Measurements from ENCODE around the gene XIRP1. TPM values are rescaled to one million over a fixed set of nuclear protein-coding genes. Genes with fewer than 3 reads are reported as not detected.

The XIRP1 gene
- total RNA-seq, 4 donors from 2014 or later: 1.3 TPM; not detected in 3

GRCh38 chr3:39153977-39154279, 38.5 kb downstream of the XIRP1 start:
- H3K4me1 ChIP-seq: peaks cover 39 to 49% (median 46%) of the 10 kb centered on the region in 4 donors
- TF ChIP-seq POLR2AphosphoS5 (IDR thresholded peaks at IDR 0.05): no peak
- TF ChIP-seq, protein P1, sequence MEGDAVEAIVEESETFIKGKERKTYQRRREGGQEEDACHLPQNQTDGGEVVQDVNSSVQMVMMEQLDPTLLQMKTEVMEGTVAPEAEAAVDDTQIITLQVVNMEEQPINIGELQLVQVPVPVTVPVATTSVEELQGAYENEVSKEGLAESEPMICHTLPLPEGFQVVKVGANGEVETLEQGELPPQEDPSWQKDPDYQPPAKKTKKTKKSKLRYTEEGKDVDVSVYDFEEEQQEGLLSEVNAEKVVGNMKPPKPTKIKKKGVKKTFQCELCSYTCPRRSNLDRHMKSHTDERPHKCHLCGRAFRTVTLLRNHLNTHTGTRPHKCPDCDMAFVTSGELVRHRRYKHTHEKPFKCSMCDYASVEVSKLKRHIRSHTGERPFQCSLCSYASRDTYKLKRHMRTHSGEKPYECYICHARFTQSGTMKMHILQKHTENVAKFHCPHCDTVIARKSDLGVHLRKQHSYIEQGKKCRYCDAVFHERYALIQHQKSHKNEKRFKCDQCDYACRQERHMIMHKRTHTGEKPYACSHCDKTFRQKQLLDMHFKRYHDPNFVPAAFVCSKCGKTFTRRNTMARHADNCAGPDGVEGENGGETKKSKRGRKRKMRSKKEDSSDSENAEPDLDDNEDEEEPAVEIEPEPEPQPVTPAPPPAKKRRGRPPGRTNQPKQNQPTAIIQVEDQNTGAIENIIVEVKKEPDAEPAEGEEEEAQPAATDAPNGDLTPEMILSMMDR (IDR thresholded peaks at IDR 0.05): peak in 1 of 3 experiments; percentile 11
- WGBS: 15% methylated on average over 9 of the region's 9 CpGs
- peak overlapping the region; percentile 99 to 100 (median 100) for H3K27ac ChIP-seq (replicated peaks in 1 of 4)
- intact Hi-C loops (cut with DNase I): no loop called here
- no peak for DNase-seq (ENCODE audit: extremely low spot score)
- no peaks in the 10 kb centered on the region for H3K27me3 ChIP-seq
- no peaks in the 10 kb centered on the region for H3K36me3 ChIP-seq
- H3K9me3 ChIP-seq: no peaks in the 10 kb centered on the region
- peak overlapping the region; percentile 88 to 99 (median 96) for H3K4me3 ChIP-seq

DNA sequence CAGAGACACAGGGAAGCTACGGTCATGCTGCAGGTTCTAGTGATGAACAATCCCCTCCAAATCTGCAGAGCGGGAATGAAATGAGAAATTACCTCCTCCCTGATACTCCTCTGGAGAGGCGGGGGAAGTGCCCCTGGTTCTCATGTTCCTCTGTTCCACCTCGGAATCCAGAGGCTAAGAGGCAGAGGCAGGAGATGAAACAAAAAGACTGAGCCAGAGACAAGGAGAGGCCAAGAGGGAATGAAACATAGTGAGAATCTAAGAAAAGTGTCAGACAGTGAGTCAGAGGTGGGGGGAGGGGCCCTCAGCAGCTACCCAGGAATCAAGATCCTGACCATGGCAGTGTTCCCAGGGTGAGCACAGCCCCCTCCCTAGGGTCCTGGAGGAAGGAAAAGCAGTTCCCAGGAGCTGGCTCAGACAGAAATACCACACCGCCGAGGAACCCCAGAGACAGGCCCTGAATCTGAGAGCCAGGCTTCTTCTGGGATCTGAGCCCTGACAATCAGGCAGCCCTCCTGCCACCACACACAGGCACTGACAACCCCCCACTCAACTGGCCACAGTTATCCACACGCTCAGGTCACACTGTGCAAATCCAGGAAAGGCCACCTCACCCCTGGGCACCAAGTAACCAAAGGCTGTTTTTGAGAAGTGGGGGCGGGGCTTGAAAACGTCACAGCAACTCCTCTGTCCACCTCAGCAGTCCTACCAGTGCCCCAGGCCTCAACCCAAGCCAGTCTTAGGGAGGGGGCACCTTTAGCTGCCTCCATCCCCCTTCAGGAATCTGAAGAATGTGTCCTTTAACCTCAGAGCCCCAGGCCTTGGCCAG, 41.4 kb downstream of the XIRP1 start:
- intact Hi-C loops (cut with DNase I): no loop called here
- Histone ChIP-seq H3K27ac (replicated peaks in 1 of 4) (peak overlapping the region; percentile 99 to 100 (median 100)), H3K9me3 (no peaks in the 10 kb centered on the region), H3K4me3 (peak overlapping the region; percentile 88 to 99 (median 96)), H3K27me3 (no peaks in the 10 kb centered on the region), H3K4me1 (peaks cover 67 to 78% (median 75%) of the 10 kb centered on the region in 4 donors), H3K36me3 (peaks cover 4 to 7% (median 5%) of the 10 kb centered on the region in 4 donors)
- TF ChIP-seq POLR2AphosphoS5 (IDR thresholded peaks at IDR 0.05): peak; percentile 79 to 80
- TF ChIP-seq POLR2A (IDR thresholded peaks at IDR 0.05; ENCODE audit: low read depth): no peak
- no peak for TF ChIP-seq EP300 (IDR thresholded peaks at IDR 0.05)
- 14% methylated on average over 5 of the region's 9 CpGs for WGBS
- peak; percentile 98 for DNase-seq (ENCODE audit: extremely low spot score)

DNA sequence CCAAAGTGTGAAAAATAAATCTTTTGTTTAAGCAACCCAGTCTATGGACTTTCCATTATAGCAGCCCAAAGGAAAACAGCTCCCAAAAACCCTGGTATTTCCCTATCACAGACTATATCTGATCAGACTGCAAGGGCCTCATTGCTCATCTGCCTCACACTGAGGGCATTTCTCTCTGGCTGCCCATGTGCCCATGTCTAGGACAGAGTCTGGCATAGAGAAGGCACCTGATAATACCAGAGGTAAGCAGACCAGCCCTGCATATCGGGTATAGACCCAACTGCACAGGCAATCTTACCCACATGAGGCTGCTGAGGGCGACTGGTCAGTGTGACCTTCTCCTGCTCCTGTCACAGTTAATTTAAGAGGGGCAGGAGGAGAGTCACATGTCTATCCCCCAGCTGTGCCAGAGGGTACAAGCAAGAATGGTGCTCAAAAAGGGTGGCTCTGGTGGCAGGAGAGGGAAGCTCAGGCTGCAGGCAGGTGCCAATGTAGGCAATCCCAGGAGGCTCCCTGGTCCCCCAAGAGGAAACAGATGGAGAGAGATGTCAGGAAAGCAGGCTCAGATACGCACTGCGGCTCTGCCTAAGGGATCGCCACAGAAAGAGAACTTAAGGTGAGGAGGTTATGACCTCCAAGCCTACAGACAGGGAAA, 42.1 kb downstream of the XIRP1 start:
- Histone ChIP-seq H3K9me3 (no peaks in the 10 kb centered on the region), H3K4me1 (peaks cover 73 to 82% (median 80%) of the 10 kb centered on the region in 4 donors), H3K27me3 (no peaks in the 10 kb centered on the region), H3K4me3 (peak overlapping the region; percentile 88 to 99 (median 96)), H3K27ac (replicated peaks in 1 of 4) (peak overlapping the region; percentile 99 to 100 (median 100)), H3K36me3 (peaks cover 9 to 14% (median 12%) of the 10 kb centered on the region in 4 donors)
- TF ChIP-seq, protein P1 (IDR thresholded peaks at IDR 0.05): peak in 1 of 3 experiments; percentile 26
- TF ChIP-seq EP300 (IDR thresholded peaks at IDR 0.05): no peak
- no peak for TF ChIP-seq POLR2AphosphoS5 (IDR thresholded peaks at IDR 0.05)
- TF ChIP-seq POLR2A (IDR thresholded peaks at IDR 0.05; ENCODE audit: low read depth): no peak
- intact Hi-C loops (cut with DNase I): no loop called here
- WGBS: 31% methylated on average over 5 of the region's 5 CpGs
- no peak for DNase-seq (ENCODE audit: extremely low spot score)

GRCh38 chr3:39149498-39150147, 42.8 kb downstream of the XIRP1 start:
- WGBS: 78% methylated on average over 3 of the region's 3 CpGs
- Histone ChIP-seq H3K27me3 (no peaks in the 10 kb centered on the region), H3K4me1 (peaks cover 72 to 86% (median 81%) of the 10 kb centered on the region in 4 donors), H3K27ac (replicated peaks in 1 of 4) (peak overlapping the region; percentile 99 to 100 (median 100)), H3K9me3 (no peaks in the 10 kb centered on the region), H3K36me3 (peaks cover 13 to 21% (median 19%) of the 10 kb centered on the region in 4 donors), H3K4me3 (peak overlapping the region; percentile 6 to 98 (median 92))
- no peak for TF ChIP-seq POLR2A (IDR thresholded peaks at IDR 0.05; ENCODE audit: low read depth)
- TF ChIP-seq, protein P1 (IDR thresholded peaks at IDR 0.05): no peak
- no peak for TF ChIP-seq POLR2AphosphoS5 (IDR thresholded peaks at IDR 0.05)
- no peak for DNase-seq (ENCODE audit: extremely low spot score)
- intact Hi-C loops (cut with DNase I): no loop called here

GRCh38 chr3:39149059-39149455, 43.3 kb downstream of the XIRP1 start:
- TF ChIP-seq EP300 (IDR thresholded peaks at IDR 0.05) (no peak), POLR2A (IDR thresholded peaks at IDR 0.05; ENCODE audit: low read depth) (no peak), POLR2AphosphoS5 (IDR thresholded peaks at IDR 0.05) (no peak)
- TF ChIP-seq, protein P1 (IDR thresholded peaks at IDR 0.05): no peak
- H3K4me1 ChIP-seq: peaks cover 68 to 85% (median 76%) of the 10 kb centered on the region in 4 donors
- H3K27me3 ChIP-seq: no peaks in the 10 kb centered on the region
- H3K27ac ChIP-seq (replicated peaks in 1 of 4): peak overlapping the region; percentile 99 to 100 (median 100)
- intact Hi-C loops (cut with DNase I): no loop called here
- no peaks in the 10 kb centered on the region for H3K9me3 ChIP-seq
- peaks cover 19 to 26% (median 24%) of the 10 kb centered on the region in 4 donors for H3K36me3 ChIP-seq
- no peak for DNase-seq (ENCODE audit: extremely low spot score)
- 50% methylated on average over 4 of the region's 4 CpGs for WGBS
- H3K4me3 ChIP-seq: peak overlapping the region in 3 of 4 donors; percentile 6 to 98 (median 88)
